ENCODE data around the gene SSH2. TPM values are rescaled to one million over a fixed set of nuclear protein-coding genes. Genes with fewer than 3 reads are reported as not detected.

Gene SSH2
- total and polyA plus RNA-seq, 2 of the 13 experiments (the other 11 are each of a cell fraction or from before 2014, with no cell fraction given), result 6.0 to 6.4 TPM

- TF ChIP-seq HMGXB4 (CRISPR knock-in tag; IDR thresholded peaks at IDR 0.05; ENCODE audit: borderline replicate concordance in 1 of 2, low read depth in 1 of 2) (peak; percentile 54 to 88), SP1 (IDR thresholded peaks at IDR 0.05) (no peak), SP1 (CRISPR knock-in tag; IDR thresholded peaks at IDR 0.05) (0 out of 2 replicates have a peak, but pooled peaks have one; percentile 47), ZBTB39 (CRISPR knock-in tag; IDR thresholded peaks at IDR 0.05) (no peak), BHLHE40 (IDR thresholded peaks at IDR 0.05; ENCODE audit: low read length) (peak; percentile 72), ZFX (CRISPR knock-in tag; IDR thresholded peaks at IDR 0.05; ENCODE audit: low read depth) (peak; percentile 62; the same call in 1 of the 2 replicates), PATZ1 (CRISPR knock-in tag; IDR thresholded peaks at IDR 0.05) (peak; percentile 83), NFKB2 (CRISPR knock-in tag; IDR thresholded peaks at IDR 0.05; ENCODE audit: borderline replicate concordance) (0 out of 2 replicates have a peak, but pooled peaks have one; percentile 13), ZBTB26 (CRISPR knock-in tag; IDR thresholded peaks at IDR 0.05; ENCODE audit: borderline replicate concordance) (peak; percentile 36; the same call in 1 of the 2 replicates), KDM2A (CRISPR knock-in tag; IDR thresholded peaks at IDR 0.05; ENCODE audit: borderline replicate concordance, low read depth) (peak; percentile 81), NR2F6 (IDR thresholded peaks at IDR 0.05) (no peak), NR2F6 (CRISPR knock-in tag; IDR thresholded peaks at IDR 0.05) (peak; percentile 28; the same call in 1 of the 2 replicates), MAZ (IDR thresholded peaks at IDR 0.05; ENCODE audit: borderline replicate concordance, low read depth, low read length) (peak; percentile 27; the same call in 1 of the 2 replicates), MAZ (CRISPR knock-in tag; IDR thresholded peaks at IDR 0.05; ENCODE audit: low read depth) (0 out of 2 replicates have a peak, but pooled peaks have one; percentile 28), MTF1 (CRISPR knock-in tag; IDR thresholded peaks at IDR 0.05) (no peak), MYC (CRISPR knock-in tag; IDR thresholded peaks at IDR 0.05; ENCODE audit: borderline replicate concordance) (peak; percentile 39; the same call in 1 of the 2 replicates), PBX2 (CRISPR knock-in tag; IDR thresholded peaks at IDR 0.05) (peak; percentile 65), GATAD2A (CRISPR knock-in tag; IDR thresholded peaks at IDR 0.05) (peak; percentile 53; the same call in 1 of the 2 replicates), ZSCAN25 (CRISPR knock-in tag; IDR thresholded peaks at IDR 0.05) (peak; percentile 89), EZH2 (conservative IDR thresholded peaks at IDR 0.05; ENCODE audit: low read depth, low read length) (no peak), ATF7-NPFF (CRISPR knock-in tag; IDR thresholded peaks at IDR 0.05; ENCODE audit: low read depth) (peak; percentile 30; the same call in 1 of the 2 replicates)
Observed at GRCh38 chr17:29579866-29580771, 349.9 kb downstream of the SSH2 start (continued).

Data from HepG2 (cell line).